ENCODE measurements around the gene ZNF800. TPM values are rescaled to one million over a fixed set of nuclear protein-coding genes. Genes with fewer than 3 reads are reported as not detected.

ZNF800 gene
- total RNA-seq, 1 donor from 2014 or later = 29.8 TPM

DNA sequence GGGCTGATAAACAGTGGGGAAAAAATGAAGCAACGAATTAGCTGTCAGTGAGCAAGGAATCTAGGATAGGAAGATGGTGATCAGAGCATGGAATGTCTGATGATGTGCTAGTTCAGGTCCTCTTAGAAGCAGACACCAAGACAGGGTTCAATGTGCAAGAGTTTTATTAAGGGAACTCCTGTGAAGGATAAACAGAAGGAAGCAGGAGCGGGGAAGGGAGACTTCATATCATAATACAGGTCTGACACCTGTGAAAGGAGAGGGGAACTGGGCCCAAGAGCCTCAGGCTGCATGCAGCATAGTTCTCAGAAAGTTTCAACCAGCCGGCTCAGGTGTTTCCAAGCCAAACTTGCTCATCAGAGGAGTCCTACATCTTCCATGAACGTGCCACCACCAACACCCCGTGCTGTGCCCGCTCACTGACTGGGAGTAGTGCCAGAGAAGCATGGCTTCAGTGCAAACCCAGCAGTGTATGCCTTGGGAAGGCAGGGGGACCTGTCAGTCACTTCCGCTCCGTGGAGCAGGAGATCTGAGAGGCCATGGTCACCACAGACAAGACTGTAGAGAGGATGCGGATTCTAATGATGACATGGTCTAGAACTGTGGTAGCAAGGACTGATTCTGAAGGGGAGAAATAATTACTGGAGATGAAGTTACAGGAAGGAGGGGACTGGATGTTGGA is 45.8 kb downstream of the ZNF800 start:
- Mint-ChIP-seq H3K27me3 (ENCODE audit: low read depth) (peaks cover 20% of the 10 kb centered on the region), H3K4me1 (peaks cover 6% of the 10 kb centered on the region), H3K9me3 (peaks cover 4% of the 10 kb centered on the region), H3K4me3 (peak overlapping the region; percentile 39), H3K36me3 (ENCODE audit: low read depth) (peaks cover 6% of the 10 kb centered on the region), H3K27ac (ENCODE audit: unreplicated experiment) (no peak overlapping the region)
- TF ChIP-seq, protein P1, sequence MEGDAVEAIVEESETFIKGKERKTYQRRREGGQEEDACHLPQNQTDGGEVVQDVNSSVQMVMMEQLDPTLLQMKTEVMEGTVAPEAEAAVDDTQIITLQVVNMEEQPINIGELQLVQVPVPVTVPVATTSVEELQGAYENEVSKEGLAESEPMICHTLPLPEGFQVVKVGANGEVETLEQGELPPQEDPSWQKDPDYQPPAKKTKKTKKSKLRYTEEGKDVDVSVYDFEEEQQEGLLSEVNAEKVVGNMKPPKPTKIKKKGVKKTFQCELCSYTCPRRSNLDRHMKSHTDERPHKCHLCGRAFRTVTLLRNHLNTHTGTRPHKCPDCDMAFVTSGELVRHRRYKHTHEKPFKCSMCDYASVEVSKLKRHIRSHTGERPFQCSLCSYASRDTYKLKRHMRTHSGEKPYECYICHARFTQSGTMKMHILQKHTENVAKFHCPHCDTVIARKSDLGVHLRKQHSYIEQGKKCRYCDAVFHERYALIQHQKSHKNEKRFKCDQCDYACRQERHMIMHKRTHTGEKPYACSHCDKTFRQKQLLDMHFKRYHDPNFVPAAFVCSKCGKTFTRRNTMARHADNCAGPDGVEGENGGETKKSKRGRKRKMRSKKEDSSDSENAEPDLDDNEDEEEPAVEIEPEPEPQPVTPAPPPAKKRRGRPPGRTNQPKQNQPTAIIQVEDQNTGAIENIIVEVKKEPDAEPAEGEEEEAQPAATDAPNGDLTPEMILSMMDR (conservative IDR thresholded peaks at IDR 0.05) = no peak
- DNase-seq (ENCODE audit: low read depth, low spot score) = no peak

DNA sequence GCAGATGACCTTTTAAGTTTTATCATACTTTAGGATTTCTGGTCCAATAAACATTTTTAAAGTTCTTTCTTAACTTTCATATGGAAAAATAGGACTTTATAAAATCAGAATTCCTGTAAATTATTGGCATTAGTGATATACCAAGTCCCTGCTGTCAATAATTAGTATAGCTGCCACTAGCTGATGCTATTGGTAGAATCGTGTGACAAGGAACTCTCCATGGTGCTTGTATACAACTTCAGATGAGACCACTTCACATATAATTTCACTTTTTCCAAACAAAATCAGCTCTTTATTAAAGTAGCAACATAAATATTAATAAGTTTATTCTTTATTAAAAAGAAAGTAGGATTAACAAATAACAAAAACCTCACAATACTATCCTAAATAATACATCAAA is 49.9 kb downstream of the ZNF800 start:
- H3K9me3 Mint-ChIP-seq = peaks cover 4% of the 10 kb centered on the region
- peaks cover 6% of the 10 kb centered on the region for H3K4me1 Mint-ChIP-seq
- TF ChIP-seq, protein P1 (conservative IDR thresholded peaks at IDR 0.05) = no peak
- H3K27ac Mint-ChIP-seq (ENCODE audit: unreplicated experiment) = no peak overlapping the region
- H3K36me3 Mint-ChIP-seq (ENCODE audit: low read depth) = peaks cover 6% of the 10 kb centered on the region
- no peak overlapping the region for H3K4me3 Mint-ChIP-seq
- peaks cover 30% of the 10 kb centered on the region for H3K27me3 Mint-ChIP-seq (ENCODE audit: low read depth)
- no peak for DNase-seq (ENCODE audit: low read depth, low spot score)

DNA sequence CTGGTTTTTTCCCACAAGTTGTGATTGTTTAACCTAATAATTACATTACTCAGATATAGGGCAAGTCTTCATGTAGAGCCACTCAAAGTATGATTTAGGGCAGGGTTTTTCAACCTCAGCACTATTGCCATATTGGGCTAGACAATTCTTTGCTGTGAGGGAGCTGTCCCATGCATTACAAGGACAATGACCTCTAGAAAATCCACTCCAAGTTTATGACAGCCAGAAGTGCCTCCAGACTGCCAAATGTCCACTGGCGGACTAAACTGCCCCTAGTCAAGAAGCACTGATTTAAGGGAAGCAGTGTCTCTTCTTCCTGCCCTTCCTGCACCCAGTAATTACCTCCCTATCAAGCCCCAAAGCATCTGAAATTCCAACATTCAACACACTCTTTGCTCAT is 54.4 kb downstream of the ZNF800 start:
- Mint-ChIP-seq H3K27me3 (ENCODE audit: low read depth) (peaks cover 49% of the 10 kb centered on the region), H3K4me3 (no peak overlapping the region), H3K27ac (ENCODE audit: unreplicated experiment) (no peak overlapping the region), H3K4me1 (no peaks in the 10 kb centered on the region), H3K36me3 (ENCODE audit: low read depth) (peaks cover 4% of the 10 kb centered on the region), H3K9me3 (peaks cover 4% of the 10 kb centered on the region)
- no peak for DNase-seq (ENCODE audit: low read depth, low spot score)
- TF ChIP-seq, protein P1 (conservative IDR thresholded peaks at IDR 0.05) = no peak

DNA sequence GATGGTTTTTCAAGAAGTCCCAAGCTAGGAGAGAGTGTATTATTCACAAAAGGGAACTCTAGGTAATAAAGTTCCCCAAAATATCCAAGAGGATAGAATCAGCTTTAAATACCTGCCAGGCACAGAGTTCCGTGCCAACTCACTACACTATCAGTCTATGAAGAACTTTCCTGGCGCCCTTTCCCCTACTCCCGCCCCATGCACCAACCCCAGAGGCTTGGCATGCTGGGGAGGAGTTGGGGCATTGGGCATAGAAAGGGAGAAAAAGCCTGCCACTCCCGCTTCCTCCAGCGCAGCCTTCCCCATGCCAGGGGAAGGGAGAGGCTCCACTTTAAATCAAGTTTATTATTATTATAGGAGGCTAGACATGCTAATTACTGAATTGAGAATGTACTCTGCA is 54.9 kb downstream of the ZNF800 start:
- peaks cover 4% of the 10 kb centered on the region for H3K9me3 Mint-ChIP-seq
- TF ChIP-seq, protein P1 (conservative IDR thresholded peaks at IDR 0.05) = no peak
- H3K4me3 Mint-ChIP-seq = no peak overlapping the region
- no peaks in the 10 kb centered on the region for H3K4me1 Mint-ChIP-seq
- H3K27me3 Mint-ChIP-seq (ENCODE audit: low read depth) = peaks cover 55% of the 10 kb centered on the region
- peaks cover 4% of the 10 kb centered on the region for H3K36me3 Mint-ChIP-seq (ENCODE audit: low read depth)
- no peak overlapping the region for H3K27ac Mint-ChIP-seq (ENCODE audit: unreplicated experiment)
- DNase-seq (ENCODE audit: low read depth, low spot score) = no peak

DNA sequence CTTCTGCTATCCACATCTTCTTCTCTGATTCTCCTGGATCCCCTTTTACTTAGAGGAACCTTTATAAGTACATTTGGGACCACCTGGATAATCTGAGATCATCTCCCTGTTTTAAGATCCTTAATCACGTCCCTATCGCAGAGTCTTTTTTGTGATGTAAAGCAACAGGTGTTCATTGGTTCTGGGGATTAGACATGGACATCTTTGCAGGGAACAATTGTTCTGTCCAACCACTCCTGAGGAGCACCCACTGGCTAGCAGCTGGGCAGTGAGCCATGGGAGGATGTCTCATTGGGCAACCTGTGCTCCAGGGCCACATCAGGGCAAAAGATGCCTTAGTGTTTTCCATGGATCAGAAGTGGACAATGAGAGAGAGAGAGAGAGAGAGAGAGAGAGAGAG is 56.0 kb downstream of the ZNF800 start:
- TF ChIP-seq, protein P1 (conservative IDR thresholded peaks at IDR 0.05) = no peak
- peaks cover 62% of the 10 kb centered on the region for H3K27me3 Mint-ChIP-seq (ENCODE audit: low read depth)
- H3K4me1 Mint-ChIP-seq = no peaks in the 10 kb centered on the region
- no peaks in the 10 kb centered on the region for H3K9me3 Mint-ChIP-seq
- no peak for DNase-seq (ENCODE audit: low read depth, low spot score)
- peak overlapping the region; percentile 24 for H3K27ac Mint-ChIP-seq (ENCODE audit: unreplicated experiment)
- no peak overlapping the region for H3K4me3 Mint-ChIP-seq
- no peaks in the 10 kb centered on the region for H3K36me3 Mint-ChIP-seq (ENCODE audit: low read depth)
